GM18508 (cell line): ENCODE data around the gene NAA35.
A peak's percentile ranks its signal among the peaks of the same experiment; 100 is the strongest.
"Not testable (repeated sequence)": the region's sequence is repeated elsewhere in the genome, so short reads cannot be mapped to it uniquely, and the experiment has no call there.

Experiments
- ATAC-seq: cut with Tn5 transposase; IDR thresholded peaks from one replicate; pipeline ENCODE4 v1.9.1; 2021; ENCODE audit warnings: moderate number of reproducible peaks; ENCODE audit not compliant: insufficient read depth, unreplicated experiment

NAA35 gene

DNA sequence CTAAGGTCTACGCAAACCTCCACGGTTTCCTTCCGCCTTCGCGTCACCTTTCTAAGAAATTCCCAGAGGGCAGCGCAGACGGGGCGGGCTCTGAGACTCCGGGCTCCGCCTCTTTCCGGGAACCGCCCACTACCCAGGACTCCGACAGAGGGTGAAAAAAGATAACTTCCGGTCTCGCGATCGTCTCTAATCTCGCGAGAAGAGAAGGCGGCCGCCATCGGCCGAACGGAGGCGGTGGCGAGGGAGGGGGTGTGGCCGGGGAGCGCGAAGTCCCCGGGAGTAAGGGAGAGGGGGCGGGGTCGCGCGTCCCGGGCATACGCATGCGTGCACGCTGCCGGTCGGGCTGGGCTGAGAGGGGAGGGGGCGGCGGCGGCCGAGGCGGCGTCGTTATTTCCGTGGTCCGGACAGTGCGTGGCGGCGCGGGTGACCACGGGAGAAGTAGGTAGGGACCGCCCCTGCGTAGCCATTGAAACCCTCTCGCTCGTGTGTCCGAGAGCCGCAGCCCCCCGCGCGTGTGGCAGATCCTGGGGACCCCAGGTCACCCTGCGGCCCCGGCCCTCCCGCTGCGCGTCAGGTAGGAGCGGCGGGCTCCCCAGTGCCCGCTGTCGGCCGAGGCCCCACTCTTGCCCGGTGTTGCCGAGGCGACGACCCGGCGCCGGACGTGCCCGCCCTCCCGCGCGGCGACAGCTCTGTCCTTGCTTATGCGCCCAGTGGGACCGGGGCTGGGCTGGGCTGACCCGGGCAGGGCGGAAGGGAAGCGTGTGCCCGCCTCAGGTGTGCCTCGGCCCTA is at the start of gene NAA35:
Gene NAA35 (plus strand): TSS at position 315 of the 790 bp plus-strand sequence. CDS start 1,014 bp downstream, outside the sequence.
- ATAC-seq: peak; percentile 82

GRCh38 chr9:85892401-85892800 is 48.5 kb upstream of the NAA35 start:
- no peak for ATAC-seq

DNA sequence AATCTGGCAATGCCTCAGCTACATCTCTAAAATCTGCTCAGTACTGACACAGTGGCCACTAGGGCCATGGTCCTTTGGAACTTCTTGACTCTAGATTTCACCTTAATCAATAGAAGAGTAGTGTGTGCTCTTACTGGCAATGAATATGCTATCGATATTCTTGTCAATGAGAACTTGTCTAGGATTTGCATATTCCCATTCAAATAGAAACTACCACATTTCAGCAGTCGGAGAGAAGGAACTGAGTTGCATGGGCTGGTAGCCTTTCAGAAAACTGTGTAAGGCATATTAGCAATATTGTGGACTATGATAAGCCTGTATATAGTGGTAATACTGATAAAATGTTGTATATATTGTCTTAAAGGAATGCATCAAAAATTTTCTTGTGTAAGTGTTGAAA is 45.3 kb upstream of the NAA35 start:
- no peak for ATAC-seq

DNA sequence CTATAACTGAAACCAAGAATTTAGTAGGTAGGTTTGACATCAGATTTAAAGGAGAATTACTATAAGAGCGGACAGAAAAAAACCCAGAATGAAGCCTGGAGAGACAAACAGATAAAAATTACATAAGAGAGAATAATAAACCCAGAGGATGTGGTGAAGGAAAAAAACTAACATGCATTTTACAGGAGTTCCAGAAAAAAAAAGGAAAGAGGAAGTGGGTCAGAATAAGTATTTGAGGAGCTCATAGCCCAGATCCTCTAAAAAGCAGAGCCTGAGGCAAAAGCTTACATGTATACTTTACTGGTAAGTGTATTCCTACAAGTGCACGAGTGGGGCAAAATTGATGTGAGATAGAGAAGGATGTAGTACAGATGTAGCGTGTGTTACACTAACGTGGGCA is 43.1 kb upstream of the NAA35 start:
- no peak for ATAC-seq

- no peak for ATAC-seq
Observed at GRCh38 chr9:85898332-85898731, 42.6 kb upstream of the NAA35 start.

- no peak for ATAC-seq
Observed at GRCh38 chr9:85899388-85899787, 41.6 kb upstream of the NAA35 start.

- no peak for ATAC-seq
Observed at GRCh38 chr9:85900504-85901201, 40.3 kb upstream of the NAA35 start.

GRCh38 chr9:85904975-85905374 is 36.0 kb upstream of the NAA35 start:
- no peak for ATAC-seq

DNA sequence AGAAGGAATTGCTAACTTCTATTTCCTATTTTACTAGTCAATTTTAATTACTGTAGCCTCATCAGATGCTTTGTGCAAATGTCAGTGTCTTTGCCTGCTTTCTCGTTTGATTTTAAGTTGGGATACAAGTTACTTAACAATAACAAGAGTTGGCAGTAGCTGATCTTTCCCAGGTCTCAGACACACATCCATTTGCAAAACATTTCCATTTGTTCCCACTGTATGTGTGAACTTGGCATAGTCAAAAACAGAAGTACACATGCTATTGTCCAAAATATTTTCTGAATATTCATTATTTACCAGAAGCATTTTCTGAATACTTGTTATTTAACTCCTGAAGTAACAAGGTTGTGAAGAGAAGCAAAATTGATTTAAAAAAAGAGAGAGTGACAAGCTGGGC is 35.0 kb upstream of the NAA35 start:
- no peak for ATAC-seq

DNA sequence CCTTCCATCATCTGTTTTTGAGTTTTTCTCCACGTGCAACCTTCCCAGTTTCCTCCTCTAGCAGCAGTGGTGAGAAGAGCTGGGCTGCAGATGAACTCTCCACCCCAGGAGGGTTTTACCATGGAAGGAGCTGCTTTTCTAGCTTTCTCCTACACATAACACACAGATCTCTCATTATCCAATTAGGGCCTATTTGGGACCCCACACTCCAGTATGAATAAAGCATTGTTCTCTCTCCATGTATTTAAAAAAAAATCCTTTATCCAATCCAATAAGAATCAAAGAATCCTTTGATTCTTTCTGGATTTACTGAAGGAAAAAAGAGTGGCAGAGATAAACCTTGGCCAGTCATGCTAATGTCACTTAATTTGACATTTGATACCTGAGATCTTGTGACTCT is 31.6 kb upstream of the NAA35 start:
- no peak for ATAC-seq

DNA sequence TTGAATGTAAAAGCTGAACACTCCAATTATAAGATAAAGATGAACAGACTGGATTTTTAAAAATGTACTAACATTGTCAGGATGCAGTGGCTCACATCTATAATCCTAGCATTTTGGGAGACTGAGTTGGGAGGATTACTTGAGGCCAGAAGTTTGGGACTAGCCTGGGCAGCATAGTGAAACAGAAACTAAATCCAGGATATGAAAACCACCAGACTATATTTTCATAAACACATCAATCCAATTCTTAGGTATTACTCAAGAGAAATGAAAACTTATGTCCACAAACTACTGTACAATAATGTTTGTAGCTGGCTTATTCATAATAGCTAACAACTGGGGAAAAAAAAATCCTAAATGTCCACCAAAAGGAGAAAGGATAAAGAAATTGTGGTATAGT is 26.8 kb upstream of the NAA35 start:
- no peak for ATAC-seq

DNA sequence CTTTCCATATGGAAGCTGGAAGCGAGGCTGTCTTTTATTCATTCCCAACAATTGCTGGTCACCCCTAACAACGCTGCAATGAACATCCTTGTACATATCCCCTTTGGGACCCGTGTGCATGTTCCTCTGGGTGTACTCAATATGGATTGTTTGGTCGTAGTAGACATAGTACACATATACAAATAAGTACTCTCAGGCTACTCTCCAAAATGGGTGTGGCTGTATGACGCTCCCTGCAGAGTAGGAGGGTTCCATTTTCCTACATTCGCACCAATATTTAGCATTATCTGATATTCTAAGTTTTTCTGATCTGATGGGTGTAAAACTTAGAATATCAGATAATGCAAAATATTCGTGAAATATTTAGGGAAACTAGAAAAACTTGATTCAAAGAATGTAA is 23.2 kb upstream of the NAA35 start:
- ATAC-seq: no peak

DNA sequence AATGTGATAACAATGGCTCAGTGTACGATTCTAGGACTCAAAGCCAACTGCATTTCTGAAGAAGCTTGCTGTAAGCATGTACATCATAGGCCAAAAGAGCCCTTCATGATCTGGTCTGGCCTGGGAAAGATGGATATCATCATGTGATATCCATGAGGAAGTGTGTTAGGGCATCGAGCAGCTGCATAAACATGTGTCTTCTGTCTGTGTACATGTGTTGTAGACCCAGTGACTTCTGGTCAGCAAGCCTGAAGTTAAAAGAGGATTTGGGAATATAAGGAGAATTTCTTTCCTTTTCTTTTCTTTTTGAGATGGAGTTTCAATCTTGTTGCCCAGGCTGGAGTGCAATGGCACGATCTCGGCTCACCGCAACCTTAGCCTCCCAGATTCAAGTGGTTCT is 15.5 kb upstream of the NAA35 start:
- no peak for ATAC-seq

- no peak for ATAC-seq
Observed at GRCh38 chr9:85927076-85927475, 13.9 kb upstream of the NAA35 start.

GRCh38 chr9:85931495-85931894 is 9.5 kb upstream of the NAA35 start:
- no peak for ATAC-seq

DNA sequence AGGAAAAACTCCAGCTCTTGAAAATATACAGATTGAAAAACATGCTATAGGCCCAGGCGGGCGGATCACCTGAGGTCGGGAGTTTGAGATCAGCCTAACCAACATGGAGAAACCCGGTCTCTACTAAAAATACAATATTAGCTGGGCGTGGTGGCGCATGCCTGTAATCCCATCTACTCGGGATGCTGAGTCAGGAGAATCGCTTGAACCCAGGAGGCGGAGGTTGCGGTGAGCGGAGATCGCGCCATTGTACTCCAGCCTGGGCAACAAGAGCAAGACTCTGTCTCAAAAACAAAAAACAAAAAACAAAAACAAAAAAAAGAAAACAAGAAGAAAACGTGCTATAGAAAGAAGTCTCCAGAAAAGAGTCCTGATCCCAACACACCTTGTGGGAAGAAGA is 5.0 kb upstream of the NAA35 start:
- not testable (repeated sequence) for ATAC-seq

DNA sequence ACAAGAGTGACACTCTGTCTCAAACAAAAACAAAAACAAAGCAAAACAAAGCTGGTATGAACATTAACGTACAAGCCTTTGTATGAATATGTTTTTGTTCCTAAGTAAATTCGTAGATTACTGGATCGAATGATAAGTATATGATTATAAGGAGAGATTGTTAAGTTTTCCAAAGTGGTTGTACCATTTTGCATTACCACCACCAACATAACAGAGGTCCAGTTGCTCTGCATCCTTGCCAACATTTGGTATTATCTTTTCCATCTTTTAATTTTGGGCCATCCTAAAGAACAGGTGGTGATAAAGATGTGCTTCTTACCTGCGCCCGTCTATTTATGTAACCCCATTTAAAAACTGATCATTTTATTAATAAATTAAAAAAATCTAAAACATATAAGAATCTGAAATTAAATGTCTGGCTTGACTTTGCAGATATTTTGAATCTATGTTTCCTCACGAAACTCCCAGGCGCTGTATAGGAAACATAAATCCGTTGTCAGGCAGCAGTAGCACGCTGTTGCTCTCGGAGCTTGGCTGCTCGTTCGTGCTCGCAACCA is 593 bp upstream of the NAA35 start:
- ATAC-seq: no peak

GRCh38 chr9:85941622-85941940 is 635 bp downstream of the NAA35 start:
- ATAC-seq: no peak

GRCh38 chr9:85941966-85942912 is 1.3 kb downstream of the NAA35 start:
- no peak for ATAC-seq

DNA sequence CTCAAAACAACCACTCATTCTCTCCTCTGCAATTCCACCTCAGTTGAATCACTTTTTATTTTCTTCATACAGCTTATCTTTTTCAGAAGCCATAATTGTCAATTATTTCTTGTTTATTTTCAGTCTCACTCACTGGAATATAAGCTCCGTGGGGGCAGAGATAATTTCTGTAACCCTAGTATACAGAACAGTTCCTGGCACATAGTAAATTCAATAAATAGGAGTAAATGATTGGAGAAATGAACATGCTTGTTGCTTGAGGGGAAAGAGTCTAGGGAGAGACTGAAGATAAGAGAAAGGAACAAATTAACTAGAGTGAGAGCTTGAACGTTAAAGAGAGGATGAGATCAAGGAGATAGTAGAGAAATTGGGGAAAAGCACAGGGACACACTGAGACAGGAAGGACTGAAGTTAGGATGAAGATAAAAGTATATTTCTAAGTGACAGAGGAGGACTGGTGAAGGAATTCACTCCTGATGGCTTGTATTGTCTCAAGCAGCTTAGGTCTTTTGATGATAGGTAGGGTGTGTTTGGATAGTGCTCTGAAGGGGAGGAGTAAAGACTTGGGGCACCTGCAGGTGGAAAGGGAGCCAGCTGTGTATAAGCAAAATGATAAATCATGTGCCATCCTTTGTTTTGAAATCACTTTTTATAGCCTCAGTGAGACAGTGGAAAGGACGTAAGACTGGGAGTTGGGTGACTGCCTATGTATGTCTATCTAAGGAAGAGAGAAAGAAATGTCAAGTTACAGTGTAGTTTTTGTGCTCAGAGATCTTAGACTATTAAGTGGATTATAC is 2.2 kb downstream of the NAA35 start:
- ATAC-seq: no peak
